ENCODE data around the gene NCMAP.
"Not testable (repeated sequence)": the region's sequence is repeated elsewhere in the genome, so short reads cannot be mapped to it uniquely, and the experiment has no call there.

Gene NCMAP

GRCh38 chr1:24544239-24544638 is 11.6 kb upstream of the NCMAP start:
- DNase-seq: no peak

GRCh38 chr1:24545662-24546061 is 10.2 kb upstream of the NCMAP start:
- DNase-seq: no peak

- no peak for DNase-seq
Observed at GRCh38 chr1:24547195-24547594, 8.7 kb upstream of the NCMAP start.

- DNase-seq: no peak
Observed at GRCh38 chr1:24548070-24548469, 7.8 kb upstream of the NCMAP start.

DNA sequence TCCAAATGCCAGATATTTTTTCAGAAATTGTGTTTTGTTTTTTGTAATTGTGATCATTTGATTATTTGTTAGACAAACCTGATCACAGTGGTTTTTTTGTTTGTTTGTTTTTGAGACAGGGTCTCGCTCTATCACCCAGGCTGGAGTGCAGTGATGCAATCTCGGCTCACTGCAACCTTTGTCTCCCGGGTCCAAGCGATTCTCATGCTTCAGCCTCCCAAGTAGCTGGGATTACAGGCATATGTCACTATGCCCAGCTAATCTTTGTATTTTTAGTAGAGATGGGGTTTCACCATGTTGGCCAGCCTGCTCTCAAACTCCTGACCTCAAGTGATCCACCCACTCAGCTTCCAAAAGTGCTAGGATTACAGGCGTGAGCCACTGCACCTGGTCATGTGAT is 6.7 kb upstream of the NCMAP start:
- not testable (repeated sequence) for DNase-seq

DNA sequence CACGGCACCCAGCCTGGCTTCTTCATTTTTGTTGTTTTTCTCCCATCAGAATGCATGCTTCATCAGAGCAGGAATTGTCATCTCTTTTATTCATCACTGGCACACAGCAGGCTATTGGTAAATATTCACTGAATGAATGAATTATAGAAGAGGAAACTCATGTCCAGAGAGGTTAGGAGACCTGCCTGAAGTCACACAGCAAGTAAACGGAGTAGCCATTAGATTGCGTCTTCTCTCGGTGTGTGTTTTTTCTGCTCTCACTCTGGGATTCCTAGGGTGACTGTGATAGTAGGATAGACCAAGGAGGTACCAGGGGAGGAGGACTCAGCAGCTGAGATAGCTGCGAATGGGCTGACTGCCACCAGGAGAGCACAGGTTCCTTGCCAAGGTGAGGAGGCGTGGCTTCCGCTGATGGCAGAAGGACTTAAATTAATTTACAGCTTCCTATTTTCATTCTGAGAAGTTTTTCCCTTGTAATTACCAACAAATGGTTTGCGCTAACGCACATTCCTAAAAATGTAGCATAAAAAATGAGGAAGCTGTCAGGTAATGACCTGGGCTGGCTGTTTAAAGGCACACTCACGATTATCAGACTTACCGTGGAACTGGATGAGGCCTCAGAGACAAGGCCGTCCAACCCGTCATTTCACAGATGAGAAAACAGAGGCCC is 4.5 kb upstream of the NCMAP start:
- no peak for DNase-seq

GRCh38 chr1:24551960-24552571 is 3.8 kb upstream of the NCMAP start:
- no peak for DNase-seq

DNA sequence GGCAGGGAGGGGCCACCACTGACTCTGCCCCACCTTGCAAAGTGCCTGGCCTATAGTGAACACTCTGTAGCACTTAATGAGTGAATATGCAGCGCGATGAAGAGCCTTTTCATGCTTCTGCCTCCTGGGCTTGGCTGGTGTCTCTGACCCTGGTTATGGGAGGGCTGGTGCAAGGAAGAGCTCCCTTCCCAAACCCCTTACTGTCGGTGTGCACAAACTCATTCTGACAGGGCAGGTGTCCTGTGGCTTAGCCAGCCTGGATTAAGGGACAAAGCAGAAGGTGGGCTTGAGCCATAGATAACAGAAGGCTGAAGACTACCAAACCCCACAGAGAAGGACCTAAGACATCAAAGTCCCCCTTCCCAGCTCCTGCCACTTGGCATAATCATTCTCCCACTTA is 2.0 kb upstream of the NCMAP start:
- no peak for DNase-seq

GRCh38 chr1:24554714-24555113 is 1.2 kb upstream of the NCMAP start:
- DNase-seq: no peak

- DNase-seq: no peak
Observed at GRCh38 chr1:24556414-24556795, 518 bp downstream of the NCMAP start.

DNA sequence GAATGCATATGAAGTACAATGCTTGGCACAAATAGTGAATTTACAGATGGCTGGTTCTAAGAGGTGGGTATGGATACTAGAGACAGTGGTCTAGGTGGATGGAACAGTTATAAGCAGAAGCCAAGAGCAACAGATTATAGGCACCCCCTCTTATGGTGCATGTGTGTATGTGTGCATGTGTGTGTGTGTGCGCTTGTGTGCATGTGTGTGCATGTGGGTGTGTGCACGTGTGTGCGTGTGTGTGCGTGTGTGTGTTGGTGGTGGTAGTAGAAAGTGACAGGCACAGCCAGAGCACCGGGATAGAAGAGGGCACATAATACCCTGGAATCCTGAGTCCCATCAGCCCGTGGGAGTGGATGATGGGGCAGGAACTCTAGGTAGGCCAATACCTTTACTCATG is 1.3 kb downstream of the NCMAP start:
- DNase-seq: no peak

- no peak for DNase-seq
Observed at GRCh38 chr1:24557711-24558131, 1.8 kb downstream of the NCMAP start.

DNA sequence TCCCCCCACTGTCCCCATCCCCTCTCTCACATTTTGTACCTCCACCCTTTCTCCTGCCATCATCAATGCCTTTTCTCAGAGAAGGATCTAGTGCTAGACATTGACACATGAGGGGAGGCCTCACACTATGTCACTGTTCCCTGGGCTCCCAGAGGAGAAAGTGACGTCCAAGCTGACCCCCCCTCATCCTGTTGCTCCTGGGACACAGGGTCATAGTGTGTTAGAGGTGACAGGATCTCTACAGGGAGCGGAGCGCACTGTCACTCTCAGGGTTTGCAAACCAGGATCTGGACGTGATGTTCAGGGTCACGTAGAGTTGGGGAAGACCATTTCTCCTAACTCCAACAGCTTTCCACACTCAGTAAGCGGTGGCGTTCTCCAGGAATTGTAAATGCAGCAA is 2.6 kb downstream of the NCMAP start:
- no peak for DNase-seq

DNA sequence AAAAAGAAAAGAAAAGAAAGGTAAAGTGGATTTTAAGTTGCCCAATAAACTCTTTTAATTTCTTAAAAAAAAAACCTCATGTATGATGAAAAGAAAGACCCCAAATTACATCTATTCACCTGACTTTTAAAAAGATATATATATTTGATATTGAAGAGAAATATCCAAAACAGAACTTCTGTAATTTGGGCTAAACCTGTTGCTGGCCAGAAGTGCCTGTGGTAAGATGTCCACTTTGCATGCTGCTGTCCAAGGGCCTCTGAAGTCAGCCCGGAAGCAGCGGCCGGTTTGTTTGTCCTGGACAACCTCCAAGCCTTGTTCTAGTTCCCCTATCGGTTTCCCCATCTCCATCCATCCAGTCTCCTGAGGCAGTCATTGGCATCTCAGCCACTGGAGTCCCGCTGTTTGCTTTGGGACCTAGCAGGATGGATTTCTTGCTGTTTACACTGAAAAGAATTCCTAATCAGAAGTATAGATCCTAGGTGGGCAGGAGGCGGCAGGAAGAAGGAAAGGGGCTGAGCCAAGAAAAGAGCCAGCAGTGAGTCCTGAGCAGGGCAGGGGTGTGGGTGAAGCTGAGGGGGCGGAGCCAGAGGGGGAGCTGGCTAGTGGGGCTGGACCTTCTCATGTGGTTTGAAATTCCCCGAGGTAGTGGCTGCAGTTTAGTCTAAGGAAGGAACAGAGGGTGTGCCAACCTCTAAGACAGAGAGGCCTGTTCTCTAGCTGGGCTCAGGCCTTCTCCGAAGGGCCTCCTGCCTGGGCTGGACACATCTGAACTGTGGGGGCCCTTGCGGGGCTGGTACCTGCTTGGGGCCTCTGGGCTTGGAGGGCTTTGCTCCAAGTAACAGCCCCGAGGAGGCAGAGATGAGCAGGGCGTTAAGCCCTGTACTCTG is 3.3 kb downstream of the NCMAP start:
- no peak for DNase-seq

DNA sequence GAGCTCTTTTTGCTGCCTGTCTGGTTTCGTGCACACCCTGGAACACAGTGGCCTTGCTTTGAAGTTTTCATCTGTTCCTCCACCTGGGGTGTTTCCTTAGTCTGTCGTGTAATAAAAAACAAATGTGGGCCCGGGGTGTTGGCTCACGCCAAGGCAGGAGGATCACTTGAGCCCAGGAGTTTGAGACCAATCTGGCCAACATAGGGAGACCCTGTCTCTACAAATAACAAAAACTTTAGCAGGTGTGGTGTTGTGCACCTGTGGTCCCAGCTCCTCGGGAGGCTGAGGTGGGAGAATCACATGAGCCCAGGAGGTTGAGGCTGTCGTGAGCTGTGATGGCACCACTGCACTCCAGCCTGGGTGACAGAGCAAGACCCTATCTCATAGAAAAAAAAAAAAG is 4.5 kb downstream of the NCMAP start:
- no peak for DNase-seq

GRCh38 chr1:24562625-24563024 is 6.7 kb downstream of the NCMAP start:
- no peak for DNase-seq

- no peak for DNase-seq
Observed at GRCh38 chr1:24564695-24565094, 8.8 kb downstream of the NCMAP start.

GRCh38 chr1:24566236-24566867 is 10.5 kb downstream of the NCMAP start:
- DNase-seq: no peak

DNA sequence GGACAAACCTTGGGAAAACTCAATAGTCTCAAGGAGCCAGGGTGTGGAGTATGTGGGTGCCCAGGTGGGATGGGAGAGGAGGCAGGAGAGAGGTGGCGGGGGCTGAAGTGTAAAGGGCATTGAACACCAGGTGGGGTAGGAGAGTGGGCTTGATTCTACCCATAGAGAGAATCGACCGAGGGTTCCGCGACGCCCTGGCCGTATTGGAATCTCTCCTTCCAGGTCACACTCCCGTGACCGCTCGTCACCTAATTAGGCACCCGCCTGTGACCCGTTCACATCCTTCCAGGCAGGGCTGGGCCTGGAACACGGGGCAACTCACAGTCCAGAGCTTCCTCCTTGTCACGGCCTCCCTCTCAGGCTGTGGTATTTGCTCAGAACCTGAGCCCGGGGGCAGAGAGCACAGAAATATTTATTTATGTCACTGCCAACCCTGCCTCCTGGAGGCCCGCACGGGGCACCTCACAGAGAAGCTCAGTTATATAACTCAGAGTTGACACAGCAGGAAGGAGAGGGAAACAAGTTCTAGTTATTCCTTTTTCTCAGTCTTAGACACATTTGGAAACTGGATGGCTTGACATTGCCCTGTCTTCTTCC is 12.0 kb downstream of the NCMAP start:
- no peak for DNase-seq

DNA sequence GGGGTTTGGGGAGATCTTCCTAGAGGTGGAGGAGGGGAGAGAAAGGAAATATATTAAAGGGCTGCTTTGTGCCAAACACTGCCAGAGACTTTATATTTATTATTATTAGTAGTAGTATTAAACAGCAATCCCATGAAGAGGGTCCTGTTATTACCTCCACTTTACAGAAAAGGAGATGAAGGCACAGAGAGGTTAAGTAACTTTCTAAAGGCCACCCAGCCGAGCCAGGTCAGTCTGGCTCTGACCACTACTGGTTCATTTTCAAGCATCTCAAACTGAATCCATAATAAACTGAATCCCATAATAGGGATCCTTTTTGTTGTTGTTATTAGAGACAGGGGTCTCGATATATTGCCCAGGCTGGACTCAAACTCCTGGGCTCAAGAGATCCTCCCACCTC is 12.6 kb downstream of the NCMAP start:
- DNase-seq: no peak

- DNase-seq: no peak
Observed at GRCh38 chr1:24570265-24571125, 14.6 kb downstream of the NCMAP start.

DNA sequence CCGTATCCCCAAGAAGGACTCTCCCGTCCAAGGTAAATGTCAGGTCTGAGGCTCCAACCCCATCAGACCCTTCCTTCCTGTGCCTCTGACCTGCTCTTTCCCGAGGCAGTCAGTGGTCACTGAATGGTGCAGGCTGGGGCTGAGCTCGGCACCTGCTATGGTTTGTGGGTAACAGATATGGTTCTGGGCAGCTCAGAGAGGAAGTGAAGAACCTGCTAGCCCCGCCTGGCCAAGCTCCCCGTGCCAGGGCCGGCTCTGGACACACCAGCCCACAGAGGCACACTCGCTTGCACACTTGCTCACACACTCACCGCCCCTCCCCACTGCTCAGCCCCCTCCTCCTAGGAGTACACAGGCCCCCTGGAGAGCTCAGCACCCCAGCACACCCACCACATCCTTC is 16.4 kb downstream of the NCMAP start:
- no peak for DNase-seq

Data from activated gamma-delta T cell treated with Interleukin-2 at 50 U/mL for 16 hours (primary cell).